ENCODE results near the gene LYPD1. TPM values are rescaled to one million over a fixed set of nuclear protein-coding genes. Genes with fewer than 3 reads are reported as not detected.

LYPD1 gene
- total RNA-seq, 1 experiment from 2014 or later = 0.04 TPM

DNA sequence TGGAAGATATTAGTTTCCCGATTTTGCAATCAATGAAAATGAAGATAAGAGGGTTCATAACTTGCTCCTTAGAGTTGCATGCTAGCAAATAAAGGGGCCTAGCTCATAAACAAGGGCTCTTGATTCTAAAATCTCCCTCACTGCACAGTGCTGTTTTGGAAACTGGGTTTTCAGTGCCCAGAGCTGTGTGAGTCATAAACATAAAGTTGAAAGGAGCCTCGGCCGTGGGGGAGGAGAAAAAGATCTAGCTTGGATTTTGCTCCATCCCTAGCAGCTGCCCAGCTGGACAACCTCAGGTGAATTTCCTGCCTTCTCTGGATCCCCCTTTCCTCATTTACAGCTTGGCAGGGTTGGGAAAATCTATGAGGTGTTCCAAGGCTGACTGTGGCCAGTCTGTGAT is 42.5 kb downstream of the LYPD1 start:
- Histone ChIP-seq H3K27ac (no peak overlapping the region), H3K4me3 (no peak overlapping the region), H3K9me3 (replicated peaks) (no peaks in the 10 kb centered on the region), H3K27me3 (no peaks in the 10 kb centered on the region; the same call in 1 of the 2 replicates), H3K4me1 (no peaks in the 10 kb centered on the region), H3K36me3 (no peaks in the 10 kb centered on the region)
- DNase-seq = no peak

GRCh38 chr2:132623096-132623839 is 46.7 kb downstream of the LYPD1 start:
- Histone ChIP-seq H3K9me3 (replicated peaks) (no peaks in the 10 kb centered on the region), H3K27ac (no peak overlapping the region), H3K36me3 (no peaks in the 10 kb centered on the region), H3K4me3 (no peak overlapping the region), H3K4me1 (no peaks in the 10 kb centered on the region), H3K27me3 (no peaks in the 10 kb centered on the region; the same call in 1 of the 2 replicates)
- no peak for DNase-seq

- H3K9me3 ChIP-seq (replicated peaks) = no peaks in the 10 kb centered on the region
- H3K36me3 ChIP-seq = no peaks in the 10 kb centered on the region
- no peak overlapping the region for H3K27ac ChIP-seq
- peak in 1 of 2 experiments; percentile 7 for DNase-seq
- no peaks in the 10 kb centered on the region for H3K4me1 ChIP-seq
- no peak overlapping the region for H3K4me3 ChIP-seq
- no peaks in the 10 kb centered on the region for H3K27me3 ChIP-seq
These were observed 48.7 kb downstream of the LYPD1 start for GRCh38 chr2:132621131-132621875.

- Histone ChIP-seq H3K4me3 (no peak overlapping the region), H3K27me3 (no peaks in the 10 kb centered on the region), H3K27ac (no peak overlapping the region), H3K9me3 (replicated peaks) (no peaks in the 10 kb centered on the region), H3K4me1 (no peaks in the 10 kb centered on the region), H3K36me3 (no peaks in the 10 kb centered on the region)
- no peak for DNase-seq
These were observed 49.9 kb downstream of the LYPD1 start for GRCh38 chr2:132620115-132620514.

- no peaks in the 10 kb centered on the region for H3K27me3 ChIP-seq
- no peak overlapping the region for H3K4me3 ChIP-seq
- H3K36me3 ChIP-seq = no peaks in the 10 kb centered on the region
- DNase-seq = no peak
- H3K9me3 ChIP-seq (replicated peaks) = no peaks in the 10 kb centered on the region
- H3K27ac ChIP-seq = no peak overlapping the region
- H3K4me1 ChIP-seq = no peaks in the 10 kb centered on the region
These were observed 51.3 kb downstream of the LYPD1 start for GRCh38 chr2:132618734-132619133.

- no peaks in the 10 kb centered on the region for H3K9me3 ChIP-seq (replicated peaks)
- no peaks in the 10 kb centered on the region for H3K36me3 ChIP-seq
- no peak overlapping the region for H3K27ac ChIP-seq
- no peak overlapping the region for H3K4me3 ChIP-seq
- no peaks in the 10 kb centered on the region for H3K27me3 ChIP-seq
- DNase-seq = no peak
- no peaks in the 10 kb centered on the region for H3K4me1 ChIP-seq
These were observed 52.0 kb downstream of the LYPD1 start for GRCh38 chr2:132617989-132618388.

GRCh38 chr2:132615329-132616085 is 54.5 kb downstream of the LYPD1 start:
- Histone ChIP-seq H3K36me3 (no peaks in the 10 kb centered on the region), H3K4me3 (no peak overlapping the region), H3K9me3 (replicated peaks) (no peaks in the 10 kb centered on the region), H3K27me3 (no peaks in the 10 kb centered on the region), H3K4me1 (no peaks in the 10 kb centered on the region), H3K27ac (no peak overlapping the region)
- DNase-seq = no peak

GRCh38 chr2:132611719-132612118 is 58.3 kb downstream of the LYPD1 start:
- no peaks in the 10 kb centered on the region for H3K36me3 ChIP-seq
- no peaks in the 10 kb centered on the region for H3K9me3 ChIP-seq (replicated peaks)
- DNase-seq = no peak
- H3K4me1 ChIP-seq = no peaks in the 10 kb centered on the region
- no peak overlapping the region for H3K27ac ChIP-seq
- H3K4me3 ChIP-seq = no peak overlapping the region
- no peaks in the 10 kb centered on the region for H3K27me3 ChIP-seq

- Histone ChIP-seq H3K4me3 (no peak overlapping the region), H3K27ac (no peak overlapping the region), H3K4me1 (no peaks in the 10 kb centered on the region), H3K9me3 (replicated peaks) (no peaks in the 10 kb centered on the region), H3K27me3 (no peaks in the 10 kb centered on the region), H3K36me3 (no peaks in the 10 kb centered on the region)
- no peak for DNase-seq
These were observed 60.7 kb downstream of the LYPD1 start for GRCh38 chr2:132609101-132609890.

DNA sequence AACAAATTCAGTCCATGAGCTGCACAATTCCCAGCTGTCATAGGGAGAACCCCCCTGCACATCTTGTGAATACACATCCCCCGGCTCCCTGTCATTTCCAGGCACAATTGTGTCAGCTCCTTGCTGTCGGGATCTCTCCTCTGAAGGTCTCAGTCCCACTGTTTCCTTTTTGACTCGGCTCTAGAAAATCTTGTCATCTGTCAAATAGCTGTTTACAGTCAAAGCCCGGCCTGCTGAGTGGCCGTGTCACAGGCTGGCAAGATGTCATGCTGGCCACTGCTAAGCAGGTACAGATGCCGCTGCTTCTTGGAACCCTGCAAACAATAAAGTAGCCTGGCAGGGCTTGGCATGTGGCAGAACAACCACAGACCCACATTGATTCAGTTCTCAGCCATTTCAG is 61.7 kb downstream of the LYPD1 start:
- Histone ChIP-seq H3K4me1 (no peaks in the 10 kb centered on the region), H3K36me3 (no peaks in the 10 kb centered on the region), H3K27ac (no peak overlapping the region), H3K9me3 (replicated peaks) (no peaks in the 10 kb centered on the region), H3K27me3 (no peaks in the 10 kb centered on the region), H3K4me3 (no peak overlapping the region)
- no peak for DNase-seq

DNA sequence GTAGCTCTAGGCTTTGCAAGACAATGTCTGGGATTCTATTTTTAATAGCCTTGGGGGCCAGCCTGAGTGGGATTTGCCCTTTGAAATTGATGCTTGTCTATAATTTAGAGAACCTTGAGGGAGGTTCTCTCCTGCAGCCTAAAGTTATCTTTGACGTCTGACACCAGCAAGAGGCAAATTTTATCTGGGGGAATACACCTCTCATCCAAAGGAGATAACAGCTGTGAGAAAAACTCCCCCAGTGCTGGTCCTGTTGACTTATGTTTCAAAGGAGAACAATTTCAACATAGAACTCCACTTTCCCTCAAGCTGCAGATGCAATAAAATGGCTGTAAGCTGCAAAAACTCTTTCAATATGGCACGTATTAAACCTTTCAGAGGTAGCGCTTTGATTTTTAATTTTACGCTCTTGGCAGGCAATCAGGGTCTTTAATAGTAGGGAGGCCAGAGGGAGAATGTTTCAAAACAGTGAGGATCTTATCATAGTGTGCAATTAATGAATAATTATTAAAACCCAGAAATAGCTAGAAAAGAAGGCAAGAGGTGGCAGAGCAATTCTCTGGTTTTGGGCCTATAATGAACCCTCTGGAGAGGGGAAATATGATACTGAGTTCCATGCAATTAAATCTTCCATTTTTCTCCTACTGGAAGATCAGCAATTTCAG is 62.4 kb downstream of the LYPD1 start:
- H3K9me3 ChIP-seq (replicated peaks) = no peaks in the 10 kb centered on the region
- no peaks in the 10 kb centered on the region for H3K27me3 ChIP-seq
- no peak overlapping the region for H3K27ac ChIP-seq
- no peaks in the 10 kb centered on the region for H3K36me3 ChIP-seq
- no peak overlapping the region for H3K4me3 ChIP-seq
- DNase-seq = no peak
- no peaks in the 10 kb centered on the region for H3K4me1 ChIP-seq

DNA sequence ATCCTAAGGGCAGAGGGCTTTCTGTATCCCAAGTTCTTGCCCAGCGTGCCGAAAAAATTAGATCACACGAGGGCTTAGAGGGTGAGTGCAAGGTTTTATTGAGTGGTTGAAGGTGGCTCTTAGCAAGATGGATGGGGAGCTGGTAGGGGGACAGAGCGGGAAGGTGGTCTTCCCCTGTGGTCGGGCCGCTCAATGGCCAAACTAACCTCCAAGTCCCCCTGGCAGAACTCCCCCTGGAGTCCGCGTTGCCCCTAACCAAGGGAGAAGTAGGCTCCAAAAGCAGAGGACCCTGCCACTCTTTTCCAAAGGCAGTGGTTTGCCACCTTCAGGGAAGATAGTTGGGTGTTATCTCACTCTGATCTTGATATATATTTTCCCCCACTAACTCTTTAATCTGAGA is 63.4 kb downstream of the LYPD1 start:
- Histone ChIP-seq H3K27me3 (no peaks in the 10 kb centered on the region), H3K27ac (no peak overlapping the region), H3K9me3 (replicated peaks) (no peaks in the 10 kb centered on the region), H3K4me3 (no peak overlapping the region), H3K4me1 (no peaks in the 10 kb centered on the region), H3K36me3 (no peaks in the 10 kb centered on the region)
- no peak for DNase-seq

DNA sequence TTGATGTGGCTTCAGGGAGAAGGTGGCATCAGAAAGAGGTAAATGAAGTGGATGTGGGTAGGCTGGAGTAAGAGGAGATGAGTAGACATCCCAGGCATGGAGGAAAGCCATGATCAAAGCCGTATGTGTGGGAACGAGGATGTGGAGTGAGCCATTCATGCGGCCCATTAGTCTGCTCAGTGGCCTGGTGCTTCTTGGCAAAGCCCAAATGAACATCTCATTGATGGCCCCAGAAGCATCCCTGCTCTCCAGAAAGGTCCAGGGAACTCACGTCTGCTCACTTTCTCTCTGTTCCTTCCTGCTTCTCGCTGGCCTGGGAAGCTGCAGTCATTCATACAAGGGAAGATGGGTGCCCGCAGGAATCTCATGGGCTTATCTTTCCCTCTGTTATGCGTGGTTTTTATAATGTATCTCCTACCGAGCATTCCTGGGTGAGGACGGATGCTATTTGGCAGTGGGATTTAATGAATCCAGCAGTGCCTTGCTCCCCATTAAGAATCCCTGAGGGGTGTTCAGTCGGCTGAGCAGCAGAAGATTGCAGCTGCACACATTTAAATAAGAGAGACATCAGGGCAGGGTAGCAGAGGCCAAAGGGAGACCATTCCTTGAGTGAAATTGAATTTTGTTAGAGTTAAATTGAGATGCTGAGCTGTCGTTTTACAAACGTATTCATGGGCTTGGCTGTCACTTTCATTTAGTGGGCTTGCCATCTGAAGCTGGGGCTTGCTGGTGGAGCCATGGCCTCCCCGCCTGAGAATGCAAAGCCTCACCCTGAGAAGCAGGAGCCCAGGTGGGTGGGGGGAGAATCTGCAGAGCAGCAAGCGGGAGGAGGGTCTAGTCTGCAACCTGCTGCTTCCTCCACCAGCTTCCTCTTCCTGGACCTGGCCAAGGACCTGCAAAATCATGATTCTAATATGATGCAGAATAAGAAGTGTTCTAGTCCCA is 64.5 kb downstream of the LYPD1 start:
- H3K4me1 ChIP-seq = no peaks in the 10 kb centered on the region
- H3K27me3 ChIP-seq = no peaks in the 10 kb centered on the region
- H3K4me3 ChIP-seq = no peak overlapping the region
- no peak for DNase-seq
- no peaks in the 10 kb centered on the region for H3K9me3 ChIP-seq (replicated peaks)
- no peak overlapping the region for H3K27ac ChIP-seq
- no peaks in the 10 kb centered on the region for H3K36me3 ChIP-seq
